Metanephros (tissue), 2 donors: ENCODE results near the gene WNK1. TPM values are rescaled to one million over a fixed set of nuclear protein-coding genes. Genes with fewer than 3 reads are reported as not detected.

Source experiments
- small RNA-seq: library from RNA; depleted of rRNA; stranded (forward); fragments of <200 nt; gene quantifications from one replicate; pipeline ENCODE3, GENCODE V24; 2014; ENCODE audit warnings: low replicate concordance
- total RNA-seq: library from RNA; depleted of rRNA; stranded (reverse); fragments of >200 nt; gene quantifications from one replicate; pipeline ENCODE4 v1.2.3, GENCODE V29; 2014

WNK1 gene
- total RNA-seq: 246 TPM

DNA sequence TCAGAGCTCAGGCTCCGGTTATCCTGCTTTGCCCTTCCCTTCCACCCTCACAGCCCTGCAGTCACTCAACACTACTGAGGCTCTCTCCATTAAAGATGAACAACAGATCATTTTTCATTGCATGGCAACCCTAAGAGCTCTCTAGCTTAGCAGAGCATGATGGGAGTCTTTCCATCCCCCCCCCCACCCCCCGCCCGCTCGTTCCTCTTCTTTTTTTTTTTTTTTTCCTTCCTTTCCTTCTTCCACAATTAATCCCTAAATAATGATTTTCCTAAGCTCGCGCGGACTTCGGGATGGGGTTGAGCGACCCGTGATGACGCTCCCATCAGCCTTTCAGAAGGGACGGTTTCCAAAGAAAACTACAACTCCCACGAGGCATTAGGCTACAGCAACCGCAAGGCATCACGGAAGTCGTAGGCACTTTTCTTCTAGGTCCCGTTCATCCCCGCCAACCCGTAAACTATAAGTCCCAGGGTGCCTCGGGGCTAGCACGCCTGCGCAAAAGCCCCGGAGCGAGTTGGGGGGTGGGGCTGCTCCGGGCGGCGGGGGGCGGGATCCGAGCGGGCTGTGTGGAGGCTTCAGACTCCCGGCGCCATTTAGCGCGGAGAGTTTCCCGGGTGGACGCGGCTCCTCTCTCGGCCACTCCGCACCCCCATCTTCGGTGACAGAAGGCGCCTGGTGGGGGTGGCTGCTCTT, at the start of gene WNK1:
WNK1 (plus strand) TSS at position 581 of the 696 bp plus-strand sequence. CDS start 987 bp downstream, outside the sequence.

DNA sequence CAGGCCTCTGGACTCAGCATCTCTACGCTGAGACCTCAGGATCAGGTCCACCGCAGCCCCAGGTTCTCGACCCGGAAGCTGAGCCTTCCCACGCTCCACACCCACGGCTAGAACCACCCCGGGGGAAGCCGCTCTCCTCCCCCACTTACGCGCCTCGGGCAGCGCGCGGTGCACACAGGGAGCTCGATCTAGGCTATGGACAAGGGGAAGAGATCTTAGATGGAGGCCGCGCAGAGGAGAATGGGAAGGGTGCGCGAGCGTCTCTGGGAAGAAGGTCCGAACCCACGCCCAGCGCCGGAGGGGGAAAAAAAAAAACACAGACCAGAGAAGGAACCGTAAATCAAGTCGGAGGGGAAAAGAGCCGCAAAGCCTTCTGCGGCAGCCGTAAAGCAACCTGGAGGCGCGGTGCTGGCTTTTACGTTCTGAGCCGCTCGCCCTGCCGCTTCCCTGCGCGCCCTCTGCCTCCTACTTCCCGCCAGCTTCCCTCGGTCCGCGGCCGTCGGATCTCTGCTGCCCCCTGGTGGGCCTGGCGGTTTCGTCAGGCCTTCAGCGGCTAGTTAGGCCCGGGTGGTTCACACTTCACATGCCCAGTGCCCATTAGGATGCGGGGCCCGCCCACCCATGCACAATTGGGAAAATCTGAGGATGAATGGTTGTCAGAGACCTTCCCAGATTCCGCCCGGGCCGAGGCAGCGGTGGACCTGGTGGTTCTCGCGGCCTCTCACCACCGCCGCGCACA, 197.2 kb downstream of the WNK1 start, which contains the start of gene RAD52:
RAD52 (minus strand) TSS at position 242 of the 739 bp plus-strand sequence. CDS start 16,636 bp downstream, outside the sequence.

Small RNA genes within 50 kb of the gene (small RNA-seq; reads per million reads assigned to genes)
- gene RNU4ATAC16P: not detected

Other genes starting within 250 kb of the WNK1 start
- 3.6 TPM for gene NINJ2, start 89.1 kb upstream of the WNK1 start, total RNA-seq
- 57.2 TPM for gene RAD52, start 197.1 kb downstream of the WNK1 start, total RNA-seq
- gene ERC1, start 238.6 kb downstream of the WNK1 start, total RNA-seq: 49.1 TPM